IMR-90 (cell line): ENCODE measurements around the gene SEC14L1. TPM values are rescaled to one million over a fixed set of nuclear protein-coding genes. Genes with fewer than 3 reads are reported as not detected.
A peak's percentile ranks its signal among the peaks of the same experiment; 100 is the strongest.
"Not testable (repeated sequence)": the region's sequence is repeated elsewhere in the genome, so short reads cannot be mapped to it uniquely, and the experiment has no call there.

Experiments used
- ATAC-seq: fragments of 200-7000 bp; cut with Tn5 transposase; 2 replicates; pipeline ENCODE4 v1.9.1; 2020; ENCODE audit warnings: low read depth, mild to moderate bottlenecking, moderate library complexity
- BruUV-seq: library from RNA; stranded (reverse); fragments of 400-500 nt; replicated peaks from 2 replicates; lab custom pipeline; 2021; lab: Mats Ljungman, UMichigan
- CTCF ChIA-PET: fragments of 300-600 bp; formaldehyde crosslinking; extraction: SDS; loops from one replicate; lab custom pipeline; 2021; ENCODE audit warnings: antibody characterized with exemption; lab: Yijun Ruan, JAX
- POLR2A ChIA-PET: fragments of 300-600 bp; sonication (Branson Sonifier 250); formaldehyde crosslinking; loops from one replicate; lab custom pipeline; 2022; ENCODE audit warnings: antibody characterized with exemption; ENCODE audit not compliant: unreplicated experiment; lab: Charles Lee
- DNase-seq: peaks from one replicate; pipeline ENCODE4 v3.0.0; 2013
- H2AFZ ChIP-seq: replicated peaks from 2 replicates; pipeline ENCODE3; 2013; ENCODE audit warnings: low read length, mild to moderate bottlenecking; ENCODE audit not compliant: poor library complexity
- H2AK5ac ChIP-seq: 2 replicates; pipeline ENCODE4 v1.6.1; 2013; ENCODE audit warnings: low read depth, low read length, inconsistent platforms
- H2AK9ac ChIP-seq: replicated peaks from 2 replicates; pipeline ENCODE3; 2013; ENCODE audit warnings: mild to moderate bottlenecking, low read depth, low read length, moderate library complexity; ENCODE audit not compliant: poor library complexity
- H2BK120ac ChIP-seq: 2 replicates; pipeline ENCODE4 v1.6.1; 2013; ENCODE audit warnings: low read depth, low read length, inconsistent platforms
- H2BK15ac ChIP-seq: 3 replicates; pipeline ENCODE4 v1.6.1; 2013; ENCODE audit warnings: low read depth, low read length, inconsistent platforms
- H2BK20ac ChIP-seq: 2 replicates; pipeline ENCODE4 v1.6.1; 2013; ENCODE audit warnings: low read depth, mild to moderate bottlenecking, inconsistent platforms, low read length, moderate library complexity
- H2BK5ac ChIP-seq: 2 replicates; pipeline ENCODE4 v1.6.1; 2013; ENCODE audit warnings: mild to moderate bottlenecking, low read depth, low read length, inconsistent platforms; ENCODE audit not compliant: poor library complexity, severe bottlenecking
- H3K14ac ChIP-seq: replicated peaks from 2 replicates; pipeline ENCODE4 v1.6.1; 2013; ENCODE audit warnings: low read depth, low read length, inconsistent platforms
- H3K18ac ChIP-seq: 2 replicates; pipeline ENCODE4 v1.6.1; 2013; ENCODE audit warnings: low read depth, low read length, control low read depth
- H3K23ac ChIP-seq: 2 replicates; pipeline ENCODE4 v1.6.1; 2013; ENCODE audit warnings: low read depth, low read length, inconsistent platforms
- H3K27ac ChIP-seq: 2 replicates; pipeline ENCODE4 v1.5.1; 2013; ENCODE audit warnings: mild to moderate bottlenecking, control low read depth, low read length; ENCODE audit not compliant: insufficient read depth
- H3K27me3 ChIP-seq: 2 replicates; pipeline ENCODE4 v1.6.1; 2013; ENCODE audit warnings: low read length; ENCODE audit not compliant: control insufficient read depth, insufficient read depth
- H3K36me3 ChIP-seq: 2 replicates; pipeline ENCODE4 v1.6.1; 2013; ENCODE audit warnings: low read length, mixed read lengths; ENCODE audit not compliant: control insufficient read depth, insufficient read depth
- H3K4ac ChIP-seq: 2 replicates; pipeline ENCODE4 v1.6.1; 2013; ENCODE audit warnings: low read depth, low read length, inconsistent platforms
- H3K4me1 ChIP-seq: 2 replicates; pipeline ENCODE4 v1.6.1; 2013; ENCODE audit warnings: low read length, mixed read lengths; ENCODE audit not compliant: control insufficient read depth, insufficient read depth
- H3K4me2 ChIP-seq: 2 replicates; pipeline ENCODE4 v1.6.1; 2013; ENCODE audit warnings: low read depth, mild to moderate bottlenecking, control low read depth, low read length, moderate library complexity
- H3K4me3 ChIP-seq: 2 replicates; pipeline ENCODE4 v1.5.1; 2013; ENCODE audit warnings: low read depth, mild to moderate bottlenecking, control low read depth, low read length, moderate library complexity; ENCODE audit not compliant: insufficient read depth
- H3K56ac ChIP-seq: 2 replicates; pipeline ENCODE4 v1.6.1; 2013; ENCODE audit warnings: low read length, inconsistent platforms; ENCODE audit not compliant: insufficient read depth; ENCODE audit errors: extremely low read depth
- H3K79me1 ChIP-seq, 2 experiments: 2 replicates each; pipeline ENCODE4 v1.6.1; 2013; ENCODE audit warnings: low read length in 2 of 2, inconsistent platforms in 1 of 2, low read depth in 1 of 2
- H3K9ac ChIP-seq: 2 replicates; pipeline ENCODE4 v1.6.1; 2013; ENCODE audit warnings: low read depth, low read length, control low read depth
- H3K9me1 ChIP-seq: 2 replicates; pipeline ENCODE4 v1.6.1; 2013; ENCODE audit warnings: low read length, inconsistent platforms; ENCODE audit not compliant: insufficient read depth
- H3K9me3 ChIP-seq: 2 replicates; pipeline ENCODE4 v1.6.1; 2013; ENCODE audit warnings: low read length; ENCODE audit not compliant: control insufficient read depth, insufficient read depth
- H4K20me1 ChIP-seq: 2 replicates; pipeline ENCODE4 v1.6.1; 2013; ENCODE audit warnings: low read length, inconsistent platforms; ENCODE audit not compliant: insufficient read depth
- H4K5ac ChIP-seq: 2 replicates; pipeline ENCODE4 v1.6.1; 2013; ENCODE audit warnings: mild to moderate bottlenecking, low read depth, low read length, control low read depth
- H4K8ac ChIP-seq, 2 experiments: 2 replicates each; pipeline ENCODE4 v1.6.1; 2013; ENCODE audit warnings: low read depth in 2 of 2, low read length in 2 of 2, control low read depth in 1 of 2, inconsistent platforms in 1 of 2
- H4K91ac ChIP-seq: 2 replicates; pipeline ENCODE4 v1.6.1; 2013; ENCODE audit warnings: low read depth, low read length, inconsistent platforms; ENCODE audit not compliant: insufficient read depth
- MAFK ChIP-seq: IDR thresholded peaks from 2 replicates; pipeline ENCODE4 v1.6.1; 2012; ENCODE audit warnings: low read depth, low read length, improper control_type of control experiment
- WGBS, 2 experiments: methylation state at CpG; one replicate each; pipeline versions ENCODE4 v1.1.5 to v1.1.7; 2013; ENCODE audit warnings: missing lambda C conversion rate in 2 of 2; ENCODE audit not compliant: insufficient read length in 1 of 2; ENCODE audit errors: extremely low coverage in 2 of 2; 5-methylcytosine and 5-hydroxymethylcytosine counted together
- dilution Hi-C: fragments of 300-500 bp; cut with HindIII; formaldehyde crosslinking; loops from one replicate; pipeline ENCODE4 v1.14.3; 2018; ENCODE audit warnings: low sequenced_read_pairs; ENCODE audit not compliant: unreplicated experiment
- in situ Hi-C: fragments of 300-500 bp; cut with MboI; formaldehyde crosslinking; loops from 3 replicates; pipeline ENCODE4 v1.14.3; 2019; ENCODE audit warnings: low sequenced_read_pairs, inconsistent platforms, mixed read lengths
- intact Hi-C: fragments of 100-400 bp; cut with micrococcal nuclease; formaldehyde crosslinking; loops from 2 replicates; pipeline ENCODE4 v1.10.0; 2022
- polyA plus RNA-seq, 3 experiments: library from polyadenylated mRNA; depleted of rRNA; stranded (reverse); fragments of >200 nt; gene quantifications; 2 replicates each; pipeline ENCODE4 v1.2.3, GENCODE V29; 2012; ENCODE audit warnings: low replicate concordance in 1 of 3
- total RNA-seq: library from RNA; depleted of rRNA; stranded (reverse); fragments of >200 nt; gene quantifications from 2 replicates; pipeline ENCODE4 v1.2.3, GENCODE V29; 2012

The SEC14L1 gene
- total and polyA plus RNA-seq, 2 of the 4 experiments (the other 2 are of a cell fraction) = 24.9 to 35.8 TPM

DNA sequence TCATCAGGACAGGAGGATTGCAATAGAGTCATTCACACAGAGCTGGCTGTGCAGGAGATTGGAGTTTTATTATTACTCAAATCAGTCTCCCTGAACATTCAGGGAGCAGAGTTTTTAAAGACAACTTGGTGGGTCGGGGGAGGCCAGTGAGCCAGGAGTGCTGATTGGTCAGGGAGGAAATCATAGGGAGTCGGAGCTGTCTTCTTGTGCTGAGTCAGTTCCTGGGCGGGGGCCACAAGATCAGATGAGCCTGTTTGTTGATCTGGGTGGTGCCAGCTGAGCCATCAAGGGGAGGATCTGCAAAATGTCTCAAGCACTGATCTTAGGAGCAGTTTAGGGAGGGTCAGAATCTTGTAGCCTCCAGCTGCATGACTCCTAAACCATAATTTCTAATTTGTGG, 2.9 kb upstream of the SEC14L1 start:
- H3K18ac ChIP-seq, H3K9ac ChIP-seq, POLR2A ChIA-PET, H3K4me2 ChIP-seq, H3K27me3 ChIP-seq, CTCF ChIA-PET, H3K14ac ChIP-seq, dilution Hi-C loops, H2BK20ac ChIP-seq, H3K4me3 ChIP-seq, H4K91ac ChIP-seq, BruUV-seq, in situ Hi-C loops, H3K4me1 ChIP-seq, H3K4ac ChIP-seq, H3K9me1 ChIP-seq, intact Hi-C loops, H4K5ac ChIP-seq, H2BK15ac ChIP-seq, H3K23ac ChIP-seq, H3K56ac ChIP-seq, H2AK9ac ChIP-seq, H3K36me3 ChIP-seq, H3K27ac ChIP-seq, H3K9me3 ChIP-seq, ATAC-seq, H2AFZ ChIP-seq: not testable (repeated sequence)
- DNase-seq = peak; percentile 49
- Histone ChIP-seq H4K8ac (peak overlapping the region in 1 of 2 experiments; percentile 40; a peak in 2 of 4 replicates), H2BK120ac (peak overlapping the region; percentile 41), H3K79me1 (peaks cover 3 to 16% of the 10 kb centered on the region in 2 experiments), H2AK5ac (peak overlapping the region; percentile 8; the same call in 1 of the 2 replicates), H2BK5ac (peak overlapping the region; percentile 28), H4K20me1 (peaks cover 10% of the 10 kb centered on the region; the same call in 1 of the 2 replicates)
- 20% methylated on average over 1 of the region's 3 CpGs; no CpG with 5 or more reads in 1 of the 2 experiments for WGBS, 2 experiments
- 0 out of 2 replicates have a peak, but pooled peaks have one; percentile 11 for TF ChIP-seq MAFK
